Heart left ventricle (tissue), 13 donors: Measurements from ENCODE around the gene DDX11.
"Not testable (repeated sequence)": the region's sequence is repeated elsewhere in the genome, so short reads cannot be mapped to it uniquely, and the experiment has no call there.

Source experiments
- POLR2A ChIP-seq, 2 donors: fragments of 450-650 bp; IDR thresholded peaks; one replicate each; pipeline ENCODE4 v1.6.1; 2017; ENCODE audit warnings: antibody characterized with exemption in 2 of 2, mild to moderate bottlenecking in 2 of 2, moderate library complexity in 2 of 2
- TF ChIP-seq, protein P1 (sequence below), 12 donors: fragments of 200-600 bp; sonication (generic) in 4 of 12; IDR thresholded peaks; one replicate each; pipeline versions ENCODE4 v1.5.0 to v1.8.0; 2018 to 2022; ENCODE audit warnings: antibody characterized with exemption in 12 of 12, mild to moderate bottlenecking in 5 of 12
- donor health status: ischemic (EF 13 %, LVEDD 7.1; RV severe dilation, severe dysfunction).
- donor health status: DM: no; HTN: yes; CAD: no.
- donor health status: DM: no; HTN: no; CAD: no.
- donor health status: ischemic (EF 25% LVEDD 6.9; RV normal size, moderate dysfunction).
- donor health status: ischemic (EF 25% LVEDD 5.7; RV mildly dilated, moderate dysfunction).
- donor health status: ischemic (EF 35%, LVEDD 5.7; RV mildly dilated, moderate dysfunction).
- donor health status: nonischemic (EF 11% LVEDD 7.7; RV severe dilation, severe dysfunction).
- donor health status: DM: yes; HTN: yes; CAD: no.
- donor health status: PGD.
- donor health status: ischemic (EF 29% LVEDD 5.4; RV normal size, mild dysfunction).
- donor health status: nonischemic (EF 23%, LVEDD 6.1; RV moderate dilation, normal function).

DNA sequence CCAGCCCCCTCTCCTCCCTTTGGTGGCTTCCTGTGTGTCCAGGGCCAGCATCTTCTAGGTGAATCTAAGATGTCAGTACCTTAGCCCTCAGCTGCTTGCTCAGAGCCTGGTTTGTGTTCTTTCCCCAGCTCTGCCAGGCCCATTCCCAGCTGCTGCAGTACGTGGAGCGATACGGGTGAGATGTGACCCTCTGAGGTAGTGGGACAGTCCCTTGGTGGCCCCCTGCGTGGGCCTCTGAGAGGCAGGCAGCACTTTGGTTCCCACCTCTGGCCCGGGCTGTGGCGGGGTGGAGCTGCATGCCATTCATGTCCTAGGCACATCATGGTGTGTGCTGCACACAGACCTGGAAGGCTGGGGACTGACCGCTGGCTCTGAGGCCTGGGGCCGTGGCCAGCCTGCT is 19.1 kb downstream of the DDX11 start:
- TF ChIP-seq, protein P1, sequence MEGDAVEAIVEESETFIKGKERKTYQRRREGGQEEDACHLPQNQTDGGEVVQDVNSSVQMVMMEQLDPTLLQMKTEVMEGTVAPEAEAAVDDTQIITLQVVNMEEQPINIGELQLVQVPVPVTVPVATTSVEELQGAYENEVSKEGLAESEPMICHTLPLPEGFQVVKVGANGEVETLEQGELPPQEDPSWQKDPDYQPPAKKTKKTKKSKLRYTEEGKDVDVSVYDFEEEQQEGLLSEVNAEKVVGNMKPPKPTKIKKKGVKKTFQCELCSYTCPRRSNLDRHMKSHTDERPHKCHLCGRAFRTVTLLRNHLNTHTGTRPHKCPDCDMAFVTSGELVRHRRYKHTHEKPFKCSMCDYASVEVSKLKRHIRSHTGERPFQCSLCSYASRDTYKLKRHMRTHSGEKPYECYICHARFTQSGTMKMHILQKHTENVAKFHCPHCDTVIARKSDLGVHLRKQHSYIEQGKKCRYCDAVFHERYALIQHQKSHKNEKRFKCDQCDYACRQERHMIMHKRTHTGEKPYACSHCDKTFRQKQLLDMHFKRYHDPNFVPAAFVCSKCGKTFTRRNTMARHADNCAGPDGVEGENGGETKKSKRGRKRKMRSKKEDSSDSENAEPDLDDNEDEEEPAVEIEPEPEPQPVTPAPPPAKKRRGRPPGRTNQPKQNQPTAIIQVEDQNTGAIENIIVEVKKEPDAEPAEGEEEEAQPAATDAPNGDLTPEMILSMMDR (IDR thresholded peaks at IDR 0.05): not testable (repeated sequence)
- not testable (repeated sequence) for TF ChIP-seq POLR2A (IDR thresholded peaks at IDR 0.05)
